Ishikawa (cell line): ENCODE data around the gene C17orf50.

Source experiments
- CEBPB ChIP-seq: IDR thresholded peaks from 2 replicates; pipeline ENCODE4 v1.6.1; 2012
- EGR1 ChIP-seq: IDR thresholded peaks from 2 replicates; pipeline ENCODE4 v1.6.1; 2012
- EP300 ChIP-seq: IDR thresholded peaks from 2 replicates; pipeline ENCODE4 v1.6.1; 2012; ENCODE audit warnings: borderline replicate concordance
- FOXM1 ChIP-seq: IDR thresholded peaks from 2 replicates; pipeline ENCODE4 v1.6.1; 2012; ENCODE audit warnings: low read depth, borderline replicate concordance
- MAX ChIP-seq: IDR thresholded peaks from 2 replicates; pipeline ENCODE4 v1.6.1; 2012
- REST ChIP-seq: IDR thresholded peaks from 2 replicates; pipeline ENCODE4 v1.6.1; 2012; ENCODE audit warnings: low read depth, mild to moderate bottlenecking
- TEAD4 ChIP-seq: IDR thresholded peaks from 2 replicates; pipeline ENCODE4 v1.6.1; 2012
- USF1 ChIP-seq: IDR thresholded peaks from 2 replicates; pipeline ENCODE4 v1.6.1; 2012
- YY1 ChIP-seq: IDR thresholded peaks from 2 replicates; pipeline ENCODE4 v1.6.1; 2012; ENCODE audit warnings: low read depth
- ZBTB7A ChIP-seq: IDR thresholded peaks from 2 replicates; pipeline ENCODE4 v1.6.1; 2012; ENCODE audit warnings: low read depth

- no peak for TF ChIP-seq REST
- TF ChIP-seq YY1: no peak
- no peak for TF ChIP-seq FOXM1
- TF ChIP-seq EP300: no peak
- no peak for TF ChIP-seq USF1
- TF ChIP-seq TEAD4: no peak
- TF ChIP-seq ZBTB7A: no peak
- TF ChIP-seq EGR1: no peak
- TF ChIP-seq CEBPB: no peak
- TF ChIP-seq MAX: no peak
Observed at GRCh38 chr17:35747540-35748017, 13.1 kb upstream of the C17orf50 start.
